NCI-H524 treated with DMSO at 0.1 percent for 48 hours (cell line): Measurements from ENCODE around the gene MOGAT2.

ENCODE experiments used
- DNase-seq: peaks from one replicate; lab custom pipeline; 2025; lab: John Stamatoyannopoulos, UW

MOGAT2 gene

GRCh38 chr11:75781296-75781695, 63.7 kb downstream of the MOGAT2 start:
- DNase-seq: no peak

DNA sequence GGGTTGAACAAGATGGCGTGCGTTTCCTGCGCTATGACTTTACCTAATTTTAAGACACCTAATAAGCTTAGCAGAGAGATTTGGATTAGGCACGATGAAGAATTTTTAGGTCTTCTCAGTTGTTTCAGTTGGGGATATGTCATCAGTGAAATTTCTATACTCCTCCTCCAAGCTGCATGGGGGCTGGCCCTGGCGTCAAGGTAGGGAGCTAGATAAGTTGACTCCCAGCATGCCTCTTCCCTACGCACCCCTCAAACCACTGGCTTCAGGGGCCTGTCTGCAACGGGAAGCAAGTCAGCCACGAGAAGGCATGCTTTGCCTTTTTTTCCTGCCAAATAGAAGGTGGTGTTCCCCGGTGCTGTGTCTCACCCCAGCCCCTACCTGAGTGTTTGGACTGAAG, 64.2 kb downstream of the MOGAT2 start:
- no peak for DNase-seq
